Measurements from ENCODE around the gene IL17RC. TPM values are rescaled to one million over a fixed set of nuclear protein-coding genes. Genes with fewer than 3 reads are reported as not detected.

IL17RC gene
- total RNA-seq, 1 donor from 2014 or later, result 20.1 TPM

GRCh38 chr3:9878700-9879099 is 38.2 kb upstream of the IL17RC start:
- Histone ChIP-seq H2AFZ (ENCODE audit: low read depth, low read length) (no peak overlapping the region), H3K27ac (ENCODE audit: low read depth, low read length) (no peak overlapping the region), H3K36me3 (ENCODE audit: insufficient read depth, low read length) (no peaks in the 10 kb centered on the region), H3K27me3 (ENCODE audit: insufficient read depth, low read length) (no peaks in the 10 kb centered on the region), H3K4me3 (ENCODE audit: insufficient read depth, low read depth, low read length) (no peak overlapping the region), H3K79me2 (ENCODE audit: insufficient read depth, low read length) (no peaks in the 10 kb centered on the region), H3K4me2 (ENCODE audit: low read length) (no peak overlapping the region), H3K9me3 (ENCODE audit: insufficient read depth, low read depth, low read length) (no peaks in the 10 kb centered on the region), H3K9ac (ENCODE audit: low read length) (no peak overlapping the region), H3K4me1 (ENCODE audit: insufficient read depth, low read length) (no peaks in the 10 kb centered on the region), H4K20me1 (ENCODE audit: insufficient read depth, low read length) (no peaks in the 10 kb centered on the region)
- DNase-seq (ENCODE audit: low read depth), result no peak
- Mint-ChIP-seq H3K9me3 (ENCODE audit: unreplicated experiment) (no peaks in the 10 kb centered on the region), H3K36me3 (ENCODE audit: low read depth, unreplicated experiment) (no peaks in the 10 kb centered on the region), H3K4me3 (ENCODE audit: unreplicated experiment) (no peak overlapping the region), H3K27me3 (ENCODE audit: low read depth, unreplicated experiment) (peaks cover 5% of the 10 kb centered on the region), H3K4me1 (ENCODE audit: low read depth, unreplicated experiment) (no peaks in the 10 kb centered on the region), H3K27ac (ENCODE audit: unreplicated experiment) (no peak overlapping the region)
- TF ChIP-seq EZH2 (IDR thresholded peaks at IDR 0.05; ENCODE audit: insufficient read depth, low read length) (no peak), CTCF (IDR thresholded peaks at IDR 0.05; ENCODE audit: insufficient read depth, low read depth, low read length) (no peak)
- FAIRE-seq, result no peak

- no peak within 1 kb of the TSS for H3K27ac Mint-ChIP-seq (ENCODE audit: unreplicated experiment)
- H3K4me1 Mint-ChIP-seq (ENCODE audit: low read depth, unreplicated experiment), result peaks cover 7% of the 10 kb centered on the region
- peaks cover 5% of the 10 kb centered on the region for H3K27me3 Mint-ChIP-seq (ENCODE audit: low read depth, unreplicated experiment)
These were observed 36.9 kb upstream of the IL17RC start, which contains the start of gene CIDEC for GRCh38 chr3:9879830-9880549. TSS of gene CIDEC (minus strand) at chr3:9880253. CDS start at chr3:9878486, 1,767 bp downstream.

More at GRCh38 chr3:9879830-9880549, 36.9 kb upstream of the IL17RC start, which contains the start of gene CIDEC:
- no peaks in the 10 kb centered on the region for H3K79me2 ChIP-seq (ENCODE audit: insufficient read depth, low read length)
- TF ChIP-seq CTCF (IDR thresholded peaks at IDR 0.05; ENCODE audit: insufficient read depth, low read depth, low read length) (no peak), EZH2 (IDR thresholded peaks at IDR 0.05; ENCODE audit: insufficient read depth, low read length) (no peak)
- no peak within 1 kb of the TSS for H2AFZ ChIP-seq (ENCODE audit: low read depth, low read length)
- H3K36me3 ChIP-seq (ENCODE audit: insufficient read depth, low read length), result no peaks in the 10 kb centered on the region
- no peak within 1 kb of the TSS for H3K27ac ChIP-seq (ENCODE audit: low read depth, low read length)
- Mint-ChIP-seq H3K4me3 (ENCODE audit: unreplicated experiment) (no peak within 1 kb of the TSS), H3K9me3 (ENCODE audit: unreplicated experiment) (no peaks in the 10 kb centered on the region), H3K36me3 (ENCODE audit: low read depth, unreplicated experiment) (no peaks in the 10 kb centered on the region)
- H3K9ac ChIP-seq (ENCODE audit: low read length), result no peak within 1 kb of the TSS
- no peaks in the 10 kb centered on the region for H3K9me3 ChIP-seq (ENCODE audit: insufficient read depth, low read depth, low read length)
- peaks cover 10% of the 10 kb centered on the region for H3K4me1 ChIP-seq (ENCODE audit: insufficient read depth, low read length)
- no peak within 1 kb of the TSS for H3K4me2 ChIP-seq (ENCODE audit: low read length)
- no peaks in the 10 kb centered on the region for H3K27me3 ChIP-seq (ENCODE audit: insufficient read depth, low read length)
- no peak within 1 kb of the TSS for H3K4me3 ChIP-seq (ENCODE audit: insufficient read depth, low read depth, low read length)
- DNase-seq (ENCODE audit: low read depth) (no peak), FAIRE-seq (no peak)
- H4K20me1 ChIP-seq (ENCODE audit: insufficient read depth, low read length), result no peaks in the 10 kb centered on the region
